GM12865 (cell line): ENCODE data around the gene GNB1.
"Not testable (repeated sequence)": the region's sequence is repeated elsewhere in the genome, so short reads cannot be mapped to it uniquely, and the experiment has no call there.

Experiments used
- DNase-seq: peaks from one replicate; pipeline ENCODE4 v3.0.0; 2010; ENCODE audit warnings: low read depth
- H3K4me3 ChIP-seq: 2 replicates; pipeline ENCODE4 v1.5.1; 2011; ENCODE audit warnings: mild to moderate bottlenecking, low read depth, low read length, control low read depth

The GNB1 gene

GRCh38 chr1:1737675-1738590 is 153.0 kb downstream of the GNB1 start:
- H3K4me3 ChIP-seq, DNase-seq: not testable (repeated sequence)
